Liver (tissue), 9 donors: ENCODE results near the gene ZSCAN10. TPM values are rescaled to one million over a fixed set of nuclear protein-coding genes. Genes with fewer than 3 reads are reported as not detected.

Experiments used
- DNase-seq: peaks from one replicate; pipeline ENCODE4 v3.0.0-alpha.2; 2017; ENCODE audit warnings: low spot score
- H3K27ac ChIP-seq, 2 donors: one replicate each; pipeline ENCODE4 v1.7.0; 2013; ENCODE audit warnings: inconsistent platforms in 2 of 2, low read length in 2 of 2, control low read depth in 1 of 2, low read depth in 1 of 2, mild to moderate bottlenecking in 1 of 2
- H3K27me3 ChIP-seq, 4 donors: one replicate each; pipeline versions ENCODE4 v1.6.1 to v1.7.0; 2013; ENCODE audit warnings: low read length in 3 of 4, inconsistent platforms in 1 of 4, mild to moderate bottlenecking in 1 of 4, moderate library complexity in 1 of 4; ENCODE audit not compliant: control insufficient read depth in 4 of 4, insufficient read depth in 4 of 4
- H3K36me3 ChIP-seq, 4 donors: one replicate each; pipeline versions ENCODE4 v1.6.1 to v1.7.0; 2013; ENCODE audit warnings: low read length in 3 of 4, mild to moderate bottlenecking in 3 of 4, low read depth in 1 of 4, moderate library complexity in 1 of 4; ENCODE audit not compliant: control insufficient read depth in 4 of 4, insufficient read depth in 3 of 4
- H3K4me1 ChIP-seq, 4 donors: one replicate each; pipeline versions ENCODE4 v1.6.1 to v1.7.0; 2013; ENCODE audit warnings: low read length in 3 of 4, mild to moderate bottlenecking in 3 of 4, moderate library complexity in 1 of 4; ENCODE audit not compliant: control insufficient read depth in 4 of 4, insufficient read depth in 4 of 4
- H3K4me3 ChIP-seq, 3 donors: one replicate each; pipeline versions ENCODE4 v1.6.1 to v1.7.0; 2013; ENCODE audit warnings: low read length in 3 of 3, control low read depth in 1 of 3, low read depth in 1 of 3, mild to moderate bottlenecking in 1 of 3
- H3K9ac ChIP-seq, 2 donors: one replicate each; pipeline ENCODE4 v1.7.0; 2013; ENCODE audit warnings: low read length in 2 of 2, mild to moderate bottlenecking in 2 of 2, moderate library complexity in 2 of 2, control low read depth in 1 of 2, low read depth in 1 of 2
- H3K9me3 ChIP-seq, 4 donors: one replicate each; pipeline versions ENCODE4 v1.6.1 to v1.7.0; 2013; ENCODE audit warnings: low read length in 3 of 4; ENCODE audit not compliant: control insufficient read depth in 4 of 4
- EGR1 ChIP-seq, 2 donors: IDR thresholded peaks; 2 replicates each; pipeline ENCODE4 v1.6.1; 2016 to 2018; ENCODE audit warnings: antibody characterized with exemption in 2 of 2, low read depth in 2 of 2
- FOXA1 ChIP-seq: IDR thresholded peaks from 2 replicates; pipeline ENCODE4 v1.6.1; 2016; ENCODE audit warnings: antibody characterized with exemption
- FOXA2 ChIP-seq: IDR thresholded peaks from 2 replicates; pipeline ENCODE4 v1.6.1; 2016; ENCODE audit warnings: antibody characterized with exemption
- GABPA ChIP-seq, 2 donors: IDR thresholded peaks in 1 of 2; conservative IDR thresholded peaks in 1 of 2; 2 replicates each; pipeline ENCODE4 v1.6.1; 2016; ENCODE audit warnings: antibody characterized with exemption in 2 of 2, mild to moderate bottlenecking in 1 of 2, moderate library complexity in 1 of 2
- HNF4A ChIP-seq, 2 donors: conservative IDR thresholded peaks; 2 replicates each; pipeline ENCODE4 v1.6.1; 2016; ENCODE audit warnings: antibody characterized with exemption in 2 of 2, mild to moderate bottlenecking in 2 of 2
- HNF4G ChIP-seq: IDR thresholded peaks from 2 replicates; pipeline ENCODE4 v1.6.1; 2016; ENCODE audit warnings: antibody characterized with exemption
- JUND ChIP-seq, 2 donors: IDR thresholded peaks; 2 replicates each; pipeline ENCODE4 v1.6.1; 2016; ENCODE audit warnings: antibody characterized with exemption in 2 of 2
- NR2F2 ChIP-seq: IDR thresholded peaks from 2 replicates; pipeline ENCODE4 v1.6.1; 2016; ENCODE audit warnings: antibody characterized with exemption
- RAD21 ChIP-seq, 2 donors: IDR thresholded peaks; 2 replicates each; pipeline ENCODE4 v1.6.1; 2016; ENCODE audit warnings: antibody characterized with exemption in 2 of 2, mild to moderate bottlenecking in 2 of 2
- RXRA ChIP-seq, 2 donors: IDR thresholded peaks; 2 replicates each; pipeline ENCODE4 v1.6.1; 2017 to 2018; ENCODE audit warnings: antibody characterized with exemption in 2 of 2, mild to moderate bottlenecking in 1 of 2
- SP1 ChIP-seq: IDR thresholded peaks from 2 replicates; pipeline ENCODE4 v1.6.1; 2018; ENCODE audit warnings: antibody characterized with exemption, mild to moderate bottlenecking
- TAF1 ChIP-seq: conservative IDR thresholded peaks from 2 replicates; pipeline ENCODE4 v1.6.1; 2016; ENCODE audit warnings: antibody characterized with exemption, mild to moderate bottlenecking
- YY1 ChIP-seq: IDR thresholded peaks from 2 replicates; pipeline ENCODE4 v1.6.1; 2016; ENCODE audit warnings: antibody characterized with exemption, mild to moderate bottlenecking
- WGBS: extraction: QIAGEN DNeasy Blood & Tissue Kit; methylation state at CpG from one replicate; pipeline ENCODE4 v1.1.7; 2013; 5-methylcytosine and 5-hydroxymethylcytosine counted together
- polyA plus RNA-seq, 2 donors: library from polyadenylated mRNA; stranded (reverse) in 1 of 2; unstranded in 1 of 2; fragments of 200-250 nt in 1 of 2; fragments of >200 nt in 1 of 2; fragmentation: Nextera tagmentation in 1 of 2; extraction: Ambion mirVana in 1 of 2; gene quantifications; one replicate each; pipeline versions ENCODE4 v1.2.1 to v1.2.3, GENCODE V29; 2013 to 2015
- total RNA-seq, 2 donors: library from RNA; depleted of rRNA; stranded (reverse); fragments of >200 nt; gene quantifications; one replicate each; pipeline ENCODE4 v1.2.3, GENCODE V29; 2014
- TF ChIP-seq, protein P1 (sequence below): IDR thresholded peaks from 2 replicates; pipeline ENCODE4 v1.6.1; 2016; ENCODE audit warnings: antibody characterized with exemption, mild to moderate bottlenecking
- TF ChIP-seq, protein P2 (sequence below): IDR thresholded peaks from 2 replicates; pipeline ENCODE4 v1.6.1; 2016; ENCODE audit warnings: antibody characterized with exemption
- TF ChIP-seq, protein P3 (sequence below): IDR thresholded peaks from 2 replicates; pipeline ENCODE4 v1.6.1; 2016; ENCODE audit warnings: antibody characterized with exemption
- TF ChIP-seq, protein P4 (sequence below): IDR thresholded peaks from 2 replicates; pipeline ENCODE4 v1.6.1; 2016; ENCODE audit warnings: antibody characterized with exemption
- TF ChIP-seq, protein P5 (sequence below): fragments of 150-350 bp; IDR thresholded peaks from 2 replicates; pipeline ENCODE4 v1.5.1; 2017; ENCODE audit warnings: improper control_type of control experiment, low read depth, low read length; ENCODE audit not compliant: missing input control
- donor health status: healthy.
- donor health status: healthy.
- donor health status: healthy.
- donor health status: healthy.
- donor health status: healthy.

The ZSCAN10 gene
- total and polyA plus RNA-seq, 4 donors, result not detected

DNA sequence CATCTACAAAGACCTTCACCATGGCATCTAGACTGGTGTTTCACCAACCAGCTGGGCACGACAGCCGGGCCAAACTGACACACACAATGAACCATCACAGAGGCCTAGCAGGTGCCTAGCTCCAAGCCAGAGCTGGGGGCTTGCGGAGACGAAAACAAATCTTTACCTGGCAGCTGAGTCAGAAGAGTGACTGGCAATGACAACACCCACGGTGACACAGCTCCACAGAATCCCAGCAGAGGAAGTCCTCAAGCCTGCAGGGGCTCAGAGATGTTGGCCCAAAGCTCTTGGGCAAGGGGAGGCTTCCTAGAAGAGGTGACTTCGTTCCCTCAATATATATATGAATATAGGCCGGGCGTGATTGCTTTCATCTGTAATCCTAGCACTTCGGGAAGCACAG lies 47.6 kb downstream of the ZSCAN10 start:
- TF ChIP-seq TAF1 (no peak), FOXA2 (no peak), RXRA (IDR thresholded peaks at IDR 0.05) (no peak), SP1 (no peak), HNF4A (conservative IDR thresholded peaks at IDR 0.05) (no peak), YY1 (no peak), EGR1 (IDR thresholded peaks at IDR 0.05; ENCODE audit: low read depth in 2 of 2) (no peak), FOXA1 (no peak), RAD21 (IDR thresholded peaks at IDR 0.05) (no peak), HNF4G (no peak), GABPA (IDR thresholded peaks at IDR 0.05 in 1 of 2, conservative IDR thresholded peaks at IDR 0.05 in 1 of 2) (no peak), NR2F2 (no peak), JUND (IDR thresholded peaks at IDR 0.05) (no peak)
- TF ChIP-seq, protein P1, sequence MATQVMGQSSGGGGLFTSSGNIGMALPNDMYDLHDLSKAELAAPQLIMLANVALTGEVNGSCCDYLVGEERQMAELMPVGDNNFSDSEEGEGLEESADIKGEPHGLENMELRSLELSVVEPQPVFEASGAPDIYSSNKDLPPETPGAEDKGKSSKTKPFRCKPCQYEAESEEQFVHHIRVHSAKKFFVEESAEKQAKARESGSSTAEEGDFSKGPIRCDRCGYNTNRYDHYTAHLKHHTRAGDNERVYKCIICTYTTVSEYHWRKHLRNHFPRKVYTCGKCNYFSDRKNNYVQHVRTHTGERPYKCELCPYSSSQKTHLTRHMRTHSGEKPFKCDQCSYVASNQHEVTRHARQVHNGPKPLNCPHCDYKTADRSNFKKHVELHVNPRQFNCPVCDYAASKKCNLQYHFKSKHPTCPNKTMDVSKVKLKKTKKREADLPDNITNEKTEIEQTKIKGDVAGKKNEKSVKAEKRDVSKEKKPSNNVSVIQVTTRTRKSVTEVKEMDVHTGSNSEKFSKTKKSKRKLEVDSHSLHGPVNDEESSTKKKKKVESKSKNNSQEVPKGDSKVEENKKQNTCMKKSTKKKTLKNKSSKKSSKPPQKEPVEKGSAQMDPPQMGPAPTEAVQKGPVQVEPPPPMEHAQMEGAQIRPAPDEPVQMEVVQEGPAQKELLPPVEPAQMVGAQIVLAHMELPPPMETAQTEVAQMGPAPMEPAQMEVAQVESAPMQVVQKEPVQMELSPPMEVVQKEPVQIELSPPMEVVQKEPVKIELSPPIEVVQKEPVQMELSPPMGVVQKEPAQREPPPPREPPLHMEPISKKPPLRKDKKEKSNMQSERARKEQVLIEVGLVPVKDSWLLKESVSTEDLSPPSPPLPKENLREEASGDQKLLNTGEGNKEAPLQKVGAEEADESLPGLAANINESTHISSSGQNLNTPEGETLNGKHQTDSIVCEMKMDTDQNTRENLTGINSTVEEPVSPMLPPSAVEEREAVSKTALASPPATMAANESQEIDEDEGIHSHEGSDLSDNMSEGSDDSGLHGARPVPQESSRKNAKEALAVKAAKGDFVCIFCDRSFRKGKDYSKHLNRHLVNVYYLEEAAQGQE, result no peak
- TF ChIP-seq, protein P2, sequence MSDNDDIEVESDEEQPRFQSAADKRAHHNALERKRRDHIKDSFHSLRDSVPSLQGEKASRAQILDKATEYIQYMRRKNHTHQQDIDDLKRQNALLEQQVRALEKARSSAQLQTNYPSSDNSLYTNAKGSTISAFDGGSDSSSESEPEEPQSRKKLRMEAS, result no peak
- TF ChIP-seq, protein P3, sequence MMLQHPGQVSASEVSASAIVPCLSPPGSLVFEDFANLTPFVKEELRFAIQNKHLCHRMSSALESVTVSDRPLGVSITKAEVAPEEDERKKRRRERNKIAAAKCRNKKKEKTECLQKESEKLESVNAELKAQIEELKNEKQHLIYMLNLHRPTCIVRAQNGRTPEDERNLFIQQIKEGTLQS, result no peak
- TF ChIP-seq, protein P4, sequence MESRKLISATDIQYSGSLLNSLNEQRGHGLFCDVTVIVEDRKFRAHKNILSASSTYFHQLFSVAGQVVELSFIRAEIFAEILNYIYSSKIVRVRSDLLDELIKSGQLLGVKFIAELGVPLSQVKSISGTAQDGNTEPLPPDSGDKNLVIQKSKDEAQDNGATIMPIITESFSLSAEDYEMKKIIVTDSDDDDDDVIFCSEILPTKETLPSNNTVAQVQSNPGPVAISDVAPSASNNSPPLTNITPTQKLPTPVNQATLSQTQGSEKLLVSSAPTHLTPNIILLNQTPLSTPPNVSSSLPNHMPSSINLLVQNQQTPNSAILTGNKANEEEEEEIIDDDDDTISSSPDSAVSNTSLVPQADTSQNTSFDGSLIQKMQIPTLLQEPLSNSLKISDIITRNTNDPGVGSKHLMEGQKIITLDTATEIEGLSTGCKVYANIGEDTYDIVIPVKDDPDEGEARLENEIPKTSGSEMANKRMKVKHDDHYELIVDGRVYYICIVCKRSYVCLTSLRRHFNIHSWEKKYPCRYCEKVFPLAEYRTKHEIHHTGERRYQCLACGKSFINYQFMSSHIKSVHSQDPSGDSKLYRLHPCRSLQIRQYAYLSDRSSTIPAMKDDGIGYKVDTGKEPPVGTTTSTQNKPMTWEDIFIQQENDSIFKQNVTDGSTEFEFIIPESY, result no peak
- TF ChIP-seq, protein P5, sequence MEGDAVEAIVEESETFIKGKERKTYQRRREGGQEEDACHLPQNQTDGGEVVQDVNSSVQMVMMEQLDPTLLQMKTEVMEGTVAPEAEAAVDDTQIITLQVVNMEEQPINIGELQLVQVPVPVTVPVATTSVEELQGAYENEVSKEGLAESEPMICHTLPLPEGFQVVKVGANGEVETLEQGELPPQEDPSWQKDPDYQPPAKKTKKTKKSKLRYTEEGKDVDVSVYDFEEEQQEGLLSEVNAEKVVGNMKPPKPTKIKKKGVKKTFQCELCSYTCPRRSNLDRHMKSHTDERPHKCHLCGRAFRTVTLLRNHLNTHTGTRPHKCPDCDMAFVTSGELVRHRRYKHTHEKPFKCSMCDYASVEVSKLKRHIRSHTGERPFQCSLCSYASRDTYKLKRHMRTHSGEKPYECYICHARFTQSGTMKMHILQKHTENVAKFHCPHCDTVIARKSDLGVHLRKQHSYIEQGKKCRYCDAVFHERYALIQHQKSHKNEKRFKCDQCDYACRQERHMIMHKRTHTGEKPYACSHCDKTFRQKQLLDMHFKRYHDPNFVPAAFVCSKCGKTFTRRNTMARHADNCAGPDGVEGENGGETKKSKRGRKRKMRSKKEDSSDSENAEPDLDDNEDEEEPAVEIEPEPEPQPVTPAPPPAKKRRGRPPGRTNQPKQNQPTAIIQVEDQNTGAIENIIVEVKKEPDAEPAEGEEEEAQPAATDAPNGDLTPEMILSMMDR, result no peak
- Histone ChIP-seq H3K4me1 (peaks cover 0 to 5% (median 2%) of the 10 kb centered on the region in 4 donors), H3K4me3 (no peak overlapping the region), H3K27me3 (peaks cover 0 to 6% (median 0%) of the 10 kb centered on the region in 4 donors), H3K9ac (no peak overlapping the region), H3K36me3 (peaks cover 0 to 2% (median 0%) of the 10 kb centered on the region in 4 donors), H3K27ac (no peak overlapping the region), H3K9me3 (no peaks in the 10 kb centered on the region)
- no peak for DNase-seq
- 84% methylated on average over 9 of the region's 9 CpGs for WGBS
